Measurements from ENCODE around the gene KLHL35. TPM values are rescaled to one million over a fixed set of nuclear protein-coding genes. Genes with fewer than 3 reads are reported as not detected.

KLHL35 gene
- polyA plus RNA-seq, 3 donors from 2014 or later, result 0.41 to 1.6 TPM; not detected in 1

GRCh38 chr11:75461151-75461550 is 28.1 kb upstream of the KLHL35 start:
- Mint-ChIP-seq H3K9me3 (no peaks in the 10 kb centered on the region), H3K27ac (no peak overlapping the region), H3K36me3 (peaks cover 0 to 3% (median 0%) of the 10 kb centered on the region in 3 donors), H3K27me3 (ENCODE audit: low read depth in 3 of 3) (peaks cover 0 to 3% (median 0%) of the 10 kb centered on the region in 3 donors), H3K4me3 (no peak overlapping the region), H3K4me1 (no peaks in the 10 kb centered on the region)
- no peak for DNase-seq

DNA sequence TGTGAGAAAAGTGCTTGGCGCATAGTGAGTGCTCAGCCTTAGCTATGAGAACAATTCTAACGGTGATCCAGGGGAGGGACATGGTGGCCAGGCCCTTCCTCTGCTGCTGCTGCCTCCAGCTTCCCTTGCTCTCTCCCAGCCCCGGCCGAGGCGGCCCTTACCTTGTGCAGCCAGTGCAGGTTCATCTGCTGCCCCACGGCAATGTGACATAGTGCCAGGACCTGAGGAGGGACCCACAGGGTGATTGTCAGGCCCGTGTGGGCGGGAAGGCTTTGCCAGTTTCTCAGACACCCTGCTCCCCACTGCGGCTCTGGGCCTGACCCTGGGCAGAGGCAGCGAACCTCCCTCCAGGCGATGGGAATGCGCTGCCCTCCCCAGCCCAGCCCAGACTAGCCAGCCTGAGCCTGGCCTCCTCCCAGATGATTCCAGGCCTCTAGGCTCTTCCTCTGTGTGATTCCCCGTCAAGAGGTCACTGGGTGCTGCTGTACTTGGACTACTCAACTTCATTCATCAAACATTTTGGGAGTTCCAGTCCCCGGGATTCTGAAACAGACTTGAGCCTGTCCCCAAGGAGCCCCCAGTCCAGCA is 23.7 kb upstream of the KLHL35 start:
- Mint-ChIP-seq H3K4me1 (no peaks in the 10 kb centered on the region), H3K27ac (no peak overlapping the region), H3K27me3 (ENCODE audit: low read depth in 3 of 3) (peaks cover 0 to 2% (median 0%) of the 10 kb centered on the region in 3 donors), H3K36me3 (peaks cover 3 to 14% (median 6%) of the 10 kb centered on the region in 3 donors), H3K4me3 (no peak overlapping the region), H3K9me3 (no peaks in the 10 kb centered on the region)
- no peak for DNase-seq

- Mint-ChIP-seq H3K4me3 (no peak overlapping the region), H3K27ac (no peak overlapping the region), H3K27me3 (ENCODE audit: low read depth in 3 of 3) (peaks cover 0 to 2% (median 0%) of the 10 kb centered on the region in 3 donors), H3K9me3 (no peaks in the 10 kb centered on the region), H3K36me3 (peaks cover 3 to 14% (median 4%) of the 10 kb centered on the region in 3 donors), H3K4me1 (no peaks in the 10 kb centered on the region)
- DNase-seq, result no peak
These were observed 22.0 kb upstream of the KLHL35 start for GRCh38 chr11:75454987-75455386.

DNA sequence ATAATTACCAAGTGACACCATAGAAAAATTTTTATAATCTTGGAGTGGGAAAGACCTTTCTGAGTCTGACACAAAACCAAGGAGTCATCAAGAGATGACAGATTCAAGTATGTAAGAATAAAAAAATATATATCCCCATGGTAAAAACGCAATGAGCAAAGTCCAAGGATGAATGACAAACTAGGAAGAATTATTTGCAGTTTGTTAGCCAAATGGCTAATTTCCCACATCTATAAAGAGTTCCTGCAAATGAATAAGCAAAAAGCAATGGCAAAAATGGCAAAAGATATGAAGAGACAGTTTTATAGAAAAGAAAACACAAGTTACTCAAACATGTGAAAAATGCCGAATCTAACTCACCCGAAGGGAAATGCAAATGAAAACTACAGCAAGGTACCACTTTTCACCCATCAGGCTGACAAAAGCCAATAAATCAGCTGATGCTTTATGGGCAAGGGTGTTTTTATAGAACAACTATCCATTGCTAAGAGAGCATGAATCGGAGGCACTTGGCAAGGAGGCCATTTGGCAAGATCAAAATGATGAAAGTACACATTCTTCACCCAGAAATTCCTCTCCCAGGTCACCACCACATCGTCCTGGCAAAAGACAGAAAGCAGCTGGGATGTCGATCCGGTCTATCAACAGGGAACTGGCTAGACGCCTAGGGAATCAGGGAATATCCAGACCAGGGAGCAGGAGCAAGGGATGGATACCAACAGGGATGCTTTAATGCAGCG is 21.1 kb upstream of the KLHL35 start:
- Mint-ChIP-seq H3K4me1 (no peaks in the 10 kb centered on the region), H3K9me3 (no peaks in the 10 kb centered on the region), H3K27me3 (ENCODE audit: low read depth in 3 of 3) (peaks cover 0 to 2% (median 2%) of the 10 kb centered on the region in 3 donors), H3K27ac (peak overlapping the region in 1 of 6 donors; percentile 25), H3K36me3 (peaks cover 3 to 14% (median 3%) of the 10 kb centered on the region in 3 donors), H3K4me3 (no peak overlapping the region)
- DNase-seq, result no peak

GRCh38 chr11:75450826-75451821 is 18.1 kb upstream of the KLHL35 start:
- Mint-ChIP-seq H3K9me3 (no peaks in the 10 kb centered on the region), H3K27ac (no peak overlapping the region), H3K4me3 (no peak overlapping the region), H3K36me3 (peaks cover 3 to 14% (median 3%) of the 10 kb centered on the region in 3 donors), H3K4me1 (no peaks in the 10 kb centered on the region), H3K27me3 (ENCODE audit: low read depth in 3 of 3) (peaks cover 0 to 4% (median 4%) of the 10 kb centered on the region in 3 donors)
- DNase-seq, result no peak

DNA sequence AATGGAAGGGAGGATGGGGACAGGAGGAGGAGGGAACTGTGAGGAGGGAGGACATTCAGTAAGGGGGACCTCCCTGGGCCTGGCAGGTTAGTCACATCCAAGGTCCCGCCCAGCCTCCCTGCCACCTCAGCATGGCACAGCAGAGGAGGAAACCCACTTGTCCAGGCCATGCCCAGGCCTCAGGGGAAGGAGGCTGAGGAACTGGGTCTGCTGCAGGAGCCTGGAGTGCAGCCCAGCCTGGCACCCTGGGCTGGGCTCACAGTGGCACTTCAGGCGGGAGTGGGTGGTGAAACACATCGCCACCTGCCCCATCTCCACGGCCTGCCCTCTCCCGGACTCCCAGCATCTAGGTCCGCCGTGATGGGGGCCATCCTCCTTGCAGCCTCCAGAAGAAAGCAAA is 17.2 kb upstream of the KLHL35 start:
- no peak overlapping the region for H3K4me3 Mint-ChIP-seq
- H3K27me3 Mint-ChIP-seq (ENCODE audit: low read depth in 3 of 3), result peaks cover 0 to 4% (median 4%) of the 10 kb centered on the region in 3 donors
- peaks cover 0 to 11% (median 0%) of the 10 kb centered on the region in 3 donors for H3K36me3 Mint-ChIP-seq
- H3K27ac Mint-ChIP-seq, result no peak overlapping the region
- no peak for DNase-seq
- H3K4me1 Mint-ChIP-seq, result no peaks in the 10 kb centered on the region
- no peaks in the 10 kb centered on the region for H3K9me3 Mint-ChIP-seq

- Mint-ChIP-seq H3K9me3 (no peaks in the 10 kb centered on the region), H3K4me1 (no peaks in the 10 kb centered on the region), H3K27me3 (ENCODE audit: low read depth in 3 of 3) (peaks cover 0 to 4% (median 4%) of the 10 kb centered on the region in 3 donors), H3K36me3 (peaks cover 0 to 11% (median 0%) of the 10 kb centered on the region in 3 donors), H3K4me3 (no peak overlapping the region), H3K27ac (no peak overlapping the region)
- no peak for DNase-seq
These were observed 16.8 kb upstream of the KLHL35 start for GRCh38 chr11:75449776-75450175.

- DNase-seq, result no peak
- H3K4me3 Mint-ChIP-seq, result no peak overlapping the region
- H3K4me1 Mint-ChIP-seq, result no peaks in the 10 kb centered on the region
- peaks cover under 1 to 4% (median 4%) of the 10 kb centered on the region in 3 donors for H3K27me3 Mint-ChIP-seq (ENCODE audit: low read depth in 3 of 3)
- no peaks in the 10 kb centered on the region for H3K9me3 Mint-ChIP-seq
- H3K36me3 Mint-ChIP-seq, result peaks cover 0 to 11% (median 0%) of the 10 kb centered on the region in 3 donors
- H3K27ac Mint-ChIP-seq, result no peak overlapping the region
These were observed 16.3 kb upstream of the KLHL35 start for GRCh38 chr11:75449271-75449670.

- no peaks in the 10 kb centered on the region for H3K9me3 Mint-ChIP-seq
- no peak overlapping the region for H3K27ac Mint-ChIP-seq
- no peak overlapping the region for H3K4me3 Mint-ChIP-seq
- no peak for DNase-seq
- H3K27me3 Mint-ChIP-seq (ENCODE audit: low read depth in 3 of 3), result peaks cover 3 to 4% (median 4%) of the 10 kb centered on the region in 3 donors
- peaks cover 0 to 4% (median 0%) of the 10 kb centered on the region in 3 donors for H3K36me3 Mint-ChIP-seq
- no peaks in the 10 kb centered on the region for H3K4me1 Mint-ChIP-seq
These were observed 14.4 kb upstream of the KLHL35 start for GRCh38 chr11:75447415-75447814.

DNA sequence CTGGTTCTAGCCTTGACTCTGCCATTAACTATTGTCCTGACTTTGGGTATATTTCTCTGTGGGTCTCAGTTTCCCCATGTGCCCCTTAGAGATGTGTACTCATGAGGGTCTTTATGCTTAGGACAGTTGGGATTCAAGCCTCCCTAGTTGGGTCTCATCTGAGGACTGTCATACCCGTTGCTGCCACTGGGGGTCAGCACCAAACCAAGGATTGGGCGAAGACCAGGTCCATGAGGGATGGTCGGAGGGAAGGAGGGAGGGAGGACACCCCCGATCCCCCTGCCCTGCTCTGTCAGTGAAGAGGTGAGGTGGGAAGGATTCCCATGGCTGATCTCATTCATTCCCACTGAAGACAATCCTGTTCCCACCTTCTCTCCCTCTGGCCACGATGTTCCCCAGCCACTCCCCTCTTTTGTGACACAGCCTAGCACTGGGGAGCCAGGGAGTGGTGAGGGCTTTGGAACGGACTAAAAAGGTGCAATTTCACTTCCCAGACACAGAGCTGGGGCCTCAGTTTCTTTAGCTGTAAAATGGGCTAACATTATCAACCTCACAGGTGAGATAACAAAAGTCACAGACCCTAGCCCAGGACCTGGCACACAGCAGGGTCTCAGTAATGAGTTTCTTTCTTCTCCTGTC is 12.4 kb upstream of the KLHL35 start:
- H3K4me3 Mint-ChIP-seq, result no peak overlapping the region
- peak; percentile 60 to 67 (median 64) for DNase-seq
- no peaks in the 10 kb centered on the region for H3K36me3 Mint-ChIP-seq
- no peak overlapping the region for H3K27ac Mint-ChIP-seq
- H3K4me1 Mint-ChIP-seq, result no peaks in the 10 kb centered on the region
- H3K9me3 Mint-ChIP-seq, result no peaks in the 10 kb centered on the region
- H3K27me3 Mint-ChIP-seq (ENCODE audit: low read depth in 3 of 3), result peaks cover 2 to 6% (median 4%) of the 10 kb centered on the region in 3 donors

- H3K27ac Mint-ChIP-seq, result no peak overlapping the region
- H3K4me1 Mint-ChIP-seq, result no peaks in the 10 kb centered on the region
- H3K4me3 Mint-ChIP-seq, result no peak overlapping the region
- no peak for DNase-seq
- H3K27me3 Mint-ChIP-seq (ENCODE audit: low read depth in 3 of 3), result peaks cover 1 to 7% (median 4%) of the 10 kb centered on the region in 3 donors
- no peaks in the 10 kb centered on the region for H3K36me3 Mint-ChIP-seq
- H3K9me3 Mint-ChIP-seq, result no peaks in the 10 kb centered on the region
These were observed 10.0 kb upstream of the KLHL35 start for GRCh38 chr11:75443043-75443442.

GRCh38 chr11:75442161-75442885 is 9.3 kb upstream of the KLHL35 start:
- no peaks in the 10 kb centered on the region for H3K9me3 Mint-ChIP-seq
- no peak overlapping the region for H3K27ac Mint-ChIP-seq
- H3K4me3 Mint-ChIP-seq, result no peak overlapping the region
- H3K4me1 Mint-ChIP-seq, result no peaks in the 10 kb centered on the region
- DNase-seq, result no peak
- H3K36me3 Mint-ChIP-seq, result no peaks in the 10 kb centered on the region
- peaks cover 1 to 7% (median 4%) of the 10 kb centered on the region in 3 donors for H3K27me3 Mint-ChIP-seq (ENCODE audit: low read depth in 3 of 3)

DNA sequence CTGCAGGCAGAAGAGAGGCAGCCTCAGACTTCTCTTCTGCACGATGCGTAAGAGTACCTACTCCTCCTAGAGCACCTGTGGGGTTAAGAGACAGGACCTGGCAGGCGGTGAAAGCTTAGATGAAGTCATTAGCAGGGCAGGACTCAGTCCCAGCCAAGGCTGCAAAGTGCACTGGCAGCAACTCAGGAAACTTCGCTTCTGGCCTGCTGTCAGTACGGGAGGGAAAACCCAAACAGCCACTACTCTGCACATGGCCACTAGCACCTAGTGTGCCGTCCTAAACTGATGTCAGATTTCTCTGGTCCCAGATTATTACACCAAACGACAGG is 8.8 kb upstream of the KLHL35 start:
- no peaks in the 10 kb centered on the region for H3K9me3 Mint-ChIP-seq
- no peaks in the 10 kb centered on the region for H3K36me3 Mint-ChIP-seq
- H3K27ac Mint-ChIP-seq, result no peak overlapping the region
- no peaks in the 10 kb centered on the region for H3K4me1 Mint-ChIP-seq
- no peak for DNase-seq
- no peak overlapping the region for H3K4me3 Mint-ChIP-seq
- peaks cover 1 to 7% (median 4%) of the 10 kb centered on the region in 3 donors for H3K27me3 Mint-ChIP-seq (ENCODE audit: low read depth in 3 of 3)

Measured in immature natural killer cell (primary cell).